HG03095 (cell line): ENCODE results near the gene STK10.

ENCODE experiments used
- ATAC-seq: cut with Tn5 transposase; IDR thresholded peaks from one replicate; pipeline ENCODE4 v1.9.1; 2021; ENCODE audit warnings: moderate library complexity; ENCODE audit not compliant: unreplicated experiment

Gene STK10

GRCh38 chr5:172189693-172190296 lies 1.8 kb upstream of the STK10 start:
- ATAC-seq = no peak

GRCh38 chr5:172188893-172189692 lies 1.1 kb upstream of the STK10 start:
- no peak for ATAC-seq

- peak; percentile 21 for ATAC-seq
Measured at GRCh38 chr5:172187118-172188032, 649 bp downstream of the STK10 start.

GRCh38 chr5:172186114-172186695 lies 1.8 kb downstream of the STK10 start:
- ATAC-seq = no peak

GRCh38 chr5:172185096-172185461 lies 2.9 kb downstream of the STK10 start:
- ATAC-seq = no peak

- ATAC-seq = no peak
Measured at GRCh38 chr5:172183881-172184280, 4.1 kb downstream of the STK10 start.

GRCh38 chr5:172182291-172182690 lies 5.7 kb downstream of the STK10 start:
- no peak for ATAC-seq

GRCh38 chr5:172180936-172181335 lies 7.1 kb downstream of the STK10 start:
- no peak for ATAC-seq

- peak; percentile 35 for ATAC-seq
Measured at GRCh38 chr5:172178991-172179989, 8.7 kb downstream of the STK10 start.

GRCh38 chr5:172178301-172178987 lies 9.6 kb downstream of the STK10 start:
- no peak for ATAC-seq

- ATAC-seq = no peak
Measured at GRCh38 chr5:172177176-172177575, 10.8 kb downstream of the STK10 start.

GRCh38 chr5:172175263-172175719 lies 12.7 kb downstream of the STK10 start:
- peak; percentile 37 for ATAC-seq

- no peak for ATAC-seq
Measured at GRCh38 chr5:172173564-172174153, 14.4 kb downstream of the STK10 start.

- no peak for ATAC-seq
Measured at GRCh38 chr5:172172912-172173563, 15.0 kb downstream of the STK10 start.

- no peak for ATAC-seq
Measured at GRCh38 chr5:172171118-172171517, 16.9 kb downstream of the STK10 start.

- ATAC-seq = no peak
Measured at GRCh38 chr5:172170251-172170701, 17.7 kb downstream of the STK10 start.

GRCh38 chr5:172169216-172169615 lies 18.8 kb downstream of the STK10 start:
- no peak for ATAC-seq

GRCh38 chr5:172168311-172168710 lies 19.7 kb downstream of the STK10 start:
- ATAC-seq = no peak
